Mesenteric fat pad (tissue), 1 donor: ENCODE measurements around the gene NATD1. TPM values are rescaled to one million over a fixed set of nuclear protein-coding genes. Genes with fewer than 3 reads are reported as not detected.
"Not testable (repeated sequence)": the region's sequence is repeated elsewhere in the genome, so short reads cannot be mapped to it uniquely, and the experiment has no call there.

ENCODE experiments used
- DNase-seq: peaks from one replicate; pipeline ENCODE4 v3.0.0-alpha.2; 2020; ENCODE audit warnings: low spot score
- total RNA-seq: library from RNA; stranded (reverse); fragmentation: NEBNext Ultra II Directional; extraction: Animal tissue kit (Norgen Biotek cat#: 25700); gene quantifications from one replicate; pipeline ENCODE4 v1.2.1, GENCODE V29; 2021
- donor health status: DM: yes; HTN: yes; CAD: no.

The NATD1 gene
- total RNA-seq, 1 donor from 2014 or later: 17.4 TPM

- DNase-seq: no peak
These were observed 4.7 kb downstream of the NATD1 start for GRCh38 chr17:21248500-21248899.

- DNase-seq: no peak
These were observed 5.5 kb downstream of the NATD1 start for GRCh38 chr17:21247552-21248258.

GRCh38 chr17:21246698-21247097 lies 6.5 kb downstream of the NATD1 start:
- DNase-seq: no peak

GRCh38 chr17:21245639-21246084 lies 7.5 kb downstream of the NATD1 start:
- DNase-seq: no peak

GRCh38 chr17:21243516-21244303 lies 9.5 kb downstream of the NATD1 start:
- no peak for DNase-seq

GRCh38 chr17:21242780-21243515 lies 10.3 kb downstream of the NATD1 start:
- DNase-seq: no peak

GRCh38 chr17:21242026-21242697 lies 11.0 kb downstream of the NATD1 start:
- DNase-seq: no peak

GRCh38 chr17:21241564-21241963 lies 11.6 kb downstream of the NATD1 start:
- no peak for DNase-seq

GRCh38 chr17:21240369-21241055 lies 12.7 kb downstream of the NATD1 start:
- no peak for DNase-seq

GRCh38 chr17:21239680-21240368 lies 13.4 kb downstream of the NATD1 start:
- no peak for DNase-seq

- no peak for DNase-seq
These were observed 17.3 kb downstream of the NATD1 start for GRCh38 chr17:21235921-21236320.

GRCh38 chr17:21233581-21234347 lies 19.4 kb downstream of the NATD1 start:
- DNase-seq: no peak

- DNase-seq: no peak
These were observed 21.0 kb downstream of the NATD1 start for GRCh38 chr17:21232033-21232749.

GRCh38 chr17:21231533-21231932 lies 21.7 kb downstream of the NATD1 start:
- no peak for DNase-seq

GRCh38 chr17:21228845-21229244 lies 24.4 kb downstream of the NATD1 start:
- no peak for DNase-seq

GRCh38 chr17:21228111-21228510 lies 25.1 kb downstream of the NATD1 start:
- no peak for DNase-seq

GRCh38 chr17:21227277-21227676 lies 25.9 kb downstream of the NATD1 start:
- DNase-seq: not testable (repeated sequence)

GRCh38 chr17:21223086-21223485 lies 30.1 kb downstream of the NATD1 start:
- DNase-seq: no peak
